Panc1 (cell line): ENCODE results near the gene GLIS1.

Experiments used
- CTCF ChIP-seq: fragments of 450-650 bp; IDR thresholded peaks from 2 replicates; pipeline ENCODE4 v1.5.1; 2017; ENCODE audit warnings: mild to moderate bottlenecking
- POLR2AphosphoS5 ChIP-seq: IDR thresholded peaks from 2 replicates; pipeline ENCODE4 v1.6.1; 2012; ENCODE audit warnings: mild to moderate bottlenecking, low read depth, low read length, moderate library complexity
- REST ChIP-seq, 2 experiments: IDR thresholded peaks; 2 replicates each; pipeline ENCODE4 v1.6.1; 2011 to 2012; ENCODE audit warnings: low read depth in 2 of 2, control low read depth in 1 of 2, low read length in 1 of 2, mild to moderate bottlenecking in 1 of 2, moderate library complexity in 1 of 2; ENCODE audit not compliant: insufficient read depth in 1 of 2

GRCh38 chr1:53580739-53581475 is 158.1 kb downstream of the GLIS1 start:
- TF ChIP-seq CTCF (no peak), REST (IDR thresholded peaks at IDR 0.05; ENCODE audit: insufficient read depth in 1 of 2, low read depth in 2 of 2, low read length in 1 of 2) (no peak), POLR2AphosphoS5 (no peak)
